Gastroesophageal sphincter (tissue), 4 donors: ENCODE results near the gene SORBS1. TPM values are rescaled to one million over a fixed set of nuclear protein-coding genes. Genes with fewer than 3 reads are reported as not detected.
"Not testable (repeated sequence)": the region's sequence is repeated elsewhere in the genome, so short reads cannot be mapped to it uniquely, and the experiment has no call there.

ENCODE experiments used
- ATAC-seq: fragments of 150-250 bp; one replicate; pipeline ENCODE4 v1.9.1; 2016; ENCODE audit warnings: mild to moderate bottlenecking, moderate library complexity
- H3K27ac ChIP-seq, 4 donors: fragments of 200-600 bp; sonication (generic) in 3 of 4; 1 replicate in 3 of 4; 2 replicates in 1 of 4; pipeline ENCODE4 v1.5.1; 2016 to 2019
- H3K27me3 ChIP-seq: fragments of 200-600 bp; sonication (generic); one replicate; pipeline ENCODE4 v1.5.1; 2019
- H3K36me3 ChIP-seq, 2 donors: fragments of 200-600 bp; sonication (generic); one replicate each; pipeline ENCODE4 v1.5.1; 2019; ENCODE audit warnings: control low read depth in 1 of 2
- H3K4me1 ChIP-seq, 3 donors: fragments of 200-600 bp; sonication (generic); 1 replicate in 2 of 3; 2 replicates in 1 of 3; pipeline ENCODE4 v1.5.1; 2016 to 2019; ENCODE audit warnings: control low read depth in 2 of 3
- H3K4me3 ChIP-seq, 2 donors: fragments of 200-600 bp; sonication (generic); one replicate each; pipeline ENCODE4 v1.5.1; 2019; ENCODE audit warnings: mild to moderate bottlenecking in 1 of 2, moderate library complexity in 1 of 2
- H3K9me3 ChIP-seq, 3 donors: fragments of 200-600 bp; sonication (generic); one replicate each; pipeline ENCODE4 v1.5.1; 2017 to 2019; ENCODE audit warnings: control low read depth in 2 of 3
- CTCF ChIP-seq, 4 experiments: fragments of 200-600 bp in 2 of 4; fragments of 450-650 bp in 2 of 4; sonication (generic) in 1 of 4; IDR thresholded peaks; one replicate each; pipeline ENCODE4 v1.5.1; 2017 to 2019; ENCODE audit warnings: antibody characterized with exemption in 4 of 4, mild to moderate bottlenecking in 2 of 4, moderate library complexity in 2 of 4
- EP300 ChIP-seq: sonication (generic); formaldehyde crosslinking; IDR thresholded peaks from one replicate; pipeline ENCODE4 v1.6.1; 2017; ENCODE audit warnings: antibody characterized with exemption, mild to moderate bottlenecking
- POLR2A ChIP-seq, 2 donors: fragments of 450-650 bp; IDR thresholded peaks; one replicate each; pipeline ENCODE4 v1.6.1; 2017; ENCODE audit warnings: antibody characterized with exemption in 2 of 2, mild to moderate bottlenecking in 2 of 2, moderate library complexity in 1 of 2
- POLR2AphosphoS5 ChIP-seq: sonication (generic); formaldehyde crosslinking; IDR thresholded peaks from one replicate; pipeline ENCODE4 v1.6.1; 2017; ENCODE audit warnings: antibody characterized with exemption
- WGBS, 2 donors: methylation state at CpG; one replicate each; pipeline ENCODE4 v1.1.5; 2018; ENCODE audit warnings: low coverage in 1 of 2; 5-methylcytosine and 5-hydroxymethylcytosine counted together
- total RNA-seq, 4 donors: library from RNA; depleted of rRNA; stranded (reverse); fragments of >200 nt; gene quantifications; one replicate each; pipeline ENCODE4 v1.1.0, GENCODE V29; 2016

The SORBS1 gene
- total RNA-seq, 4 donors from 2014 or later: 1,866 to 2,220 (median 1,948) TPM

GRCh38 chr10:95469251-95469650 is 91.9 kb downstream of the SORBS1 start:
- peak overlapping the region; percentile 84 to 100 (median 94) for H3K27ac ChIP-seq
- no peaks in the 10 kb centered on the region for H3K9me3 ChIP-seq
- TF ChIP-seq POLR2A (IDR thresholded peaks at IDR 0.05) (no peak), POLR2AphosphoS5 (peak; percentile 30)
- no peak overlapping the region for H3K4me3 ChIP-seq
- peaks cover 12 to 99% (median 28%) of the 10 kb centered on the region in 3 donors for H3K4me1 ChIP-seq
- 55 to 58% methylated on average over 2 to 3 of the region's 3 CpGs for WGBS, 2 donors
- H3K36me3 ChIP-seq: no peaks in the 10 kb centered on the region
- no peaks in the 10 kb centered on the region for H3K27me3 ChIP-seq
- no peak for ATAC-seq

GRCh38 chr10:95467642-95468041 is 93.5 kb downstream of the SORBS1 start:
- H3K27me3 ChIP-seq, ATAC-seq, H3K4me3 ChIP-seq, H3K9me3 ChIP-seq, H3K36me3 ChIP-seq: not testable (repeated sequence)
- WGBS, 2 donors: 42 to 64% methylated on average over 1 of the region's 5 CpGs
- Histone ChIP-seq H3K4me1 (peaks cover 9 to 100% (median 31%) of the 10 kb centered on the region in 3 donors), H3K27ac (peak overlapping the region; percentile 84 to 100 (median 94))

- peaks cover 9 to 100% (median 31%) of the 10 kb centered on the region in 3 donors for H3K4me1 ChIP-seq
- ATAC-seq: peak; percentile 82
- H3K9me3 ChIP-seq: no peaks in the 10 kb centered on the region
- no peaks in the 10 kb centered on the region for H3K36me3 ChIP-seq
- no peak overlapping the region for H3K4me3 ChIP-seq
- 28 to 39% methylated on average over 2 to 3 of the region's 5 CpGs for WGBS, 2 donors
- no peaks in the 10 kb centered on the region for H3K27me3 ChIP-seq
- no peak for TF ChIP-seq EP300
- peak; percentile 75 for TF ChIP-seq POLR2AphosphoS5
- TF ChIP-seq CTCF (IDR thresholded peaks at IDR 0.05): peak in 3 of 4 experiments; percentile 3 to 44 (median 19)
- peak overlapping the region; percentile 84 to 100 (median 94) for H3K27ac ChIP-seq
Measured at GRCh38 chr10:95467162-95467599, 94.0 kb downstream of the SORBS1 start.

GRCh38 chr10:95466436-95466835 is 94.7 kb downstream of the SORBS1 start:
- peaks cover 11 to 100% (median 25%) of the 10 kb centered on the region in 3 donors for H3K4me1 ChIP-seq
- H3K36me3 ChIP-seq: no peaks in the 10 kb centered on the region
- no peak for ATAC-seq
- no peaks in the 10 kb centered on the region for H3K27me3 ChIP-seq
- TF ChIP-seq CTCF (IDR thresholded peaks at IDR 0.05) (no peak), POLR2A (IDR thresholded peaks at IDR 0.05) (no peak), EP300 (no peak), POLR2AphosphoS5 (no peak)
- no peaks in the 10 kb centered on the region for H3K9me3 ChIP-seq
- 51 to 58% methylated on average over 3 of the region's 3 CpGs for WGBS, 2 donors
- peak overlapping the region; percentile 45 to 100 (median 90) for H3K27ac ChIP-seq
- no peak overlapping the region for H3K4me3 ChIP-seq

DNA sequence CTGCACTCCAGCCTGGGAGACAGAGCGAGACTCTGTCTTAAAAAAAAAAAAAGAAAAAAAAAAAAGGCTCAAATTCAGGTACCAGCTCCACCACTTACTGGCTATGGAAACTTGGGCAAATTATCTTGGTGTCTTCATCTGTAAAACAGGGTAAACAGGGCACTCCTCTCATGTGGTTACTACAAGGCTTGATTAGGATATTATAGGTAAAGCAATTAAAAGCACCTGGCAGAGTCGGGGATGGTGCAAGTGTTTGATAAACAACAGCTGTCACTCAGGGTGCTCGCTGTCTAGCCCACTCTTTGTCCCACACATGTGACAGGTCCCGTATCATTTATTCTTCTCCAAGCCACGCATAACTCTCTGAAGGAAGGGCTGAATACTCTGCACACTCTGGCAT is 96.9 kb downstream of the SORBS1 start:
- no peak for ATAC-seq
- Histone ChIP-seq H3K27me3 (no peaks in the 10 kb centered on the region), H3K36me3 (peaks cover 0 to 6% of the 10 kb centered on the region in 2 donors), H3K4me1 (peaks cover 16 to 100% (median 16%) of the 10 kb centered on the region in 3 donors), H3K4me3 (no peak overlapping the region), H3K9me3 (no peaks in the 10 kb centered on the region), H3K27ac (peak overlapping the region; percentile 84 to 97 (median 91))
- WGBS, 2 donors: 63% methylated on average over 5 of the region's 5 CpGs
- TF ChIP-seq CTCF (IDR thresholded peaks at IDR 0.05) (no peak), POLR2AphosphoS5 (no peak)

DNA sequence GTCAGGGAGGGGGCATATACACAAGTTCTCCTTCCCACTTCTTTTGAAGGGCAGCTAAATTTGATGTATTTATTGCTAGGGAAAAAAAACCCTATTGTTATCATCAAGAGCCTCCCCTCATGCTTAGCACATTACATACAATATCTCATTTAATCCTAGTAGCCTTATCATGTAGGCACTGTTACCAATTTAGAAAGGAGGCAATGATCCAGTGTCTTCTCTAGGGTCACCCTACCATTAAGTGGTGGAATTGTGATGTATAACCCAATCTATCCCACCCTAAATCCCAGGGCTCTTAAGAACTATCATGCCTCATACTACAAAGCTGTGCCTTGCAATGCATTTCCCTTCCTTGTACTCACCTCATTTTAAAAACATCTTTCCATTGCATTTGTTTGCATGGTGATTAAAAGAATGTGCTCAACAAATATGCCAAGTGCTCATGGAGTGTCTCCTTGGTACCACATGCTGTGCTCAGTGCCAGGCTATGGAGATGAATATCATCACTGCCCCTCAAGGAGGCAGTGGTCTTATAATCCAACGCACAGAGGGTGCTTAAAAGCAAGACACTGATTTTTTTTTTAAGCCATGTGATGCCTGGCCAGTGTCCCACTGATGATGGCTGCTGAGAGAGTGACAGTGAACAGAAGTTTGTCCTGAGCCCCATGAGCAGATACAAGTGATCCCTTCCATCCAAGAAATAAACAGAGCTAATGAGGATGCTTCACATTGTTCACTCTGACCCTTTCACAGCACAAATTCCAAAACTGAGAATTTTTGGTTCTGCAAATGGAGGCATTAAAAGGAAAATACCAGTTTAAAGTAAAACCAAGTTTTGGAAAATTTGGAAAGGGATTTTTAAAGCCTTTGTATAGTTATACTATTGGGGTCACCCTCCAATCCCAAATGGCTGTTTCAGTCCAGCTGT is 98.2 kb downstream of the SORBS1 start:
- ATAC-seq: peak; percentile 8
- Histone ChIP-seq H3K36me3 (peaks cover 0 to 6% of the 10 kb centered on the region in 2 donors), H3K27ac (peak overlapping the region; percentile 84 to 97 (median 91)), H3K4me1 (peaks cover 19 to 100% (median 21%) of the 10 kb centered on the region in 3 donors), H3K9me3 (no peaks in the 10 kb centered on the region), H3K4me3 (no peak overlapping the region), H3K27me3 (no peaks in the 10 kb centered on the region)
- TF ChIP-seq POLR2A (IDR thresholded peaks at IDR 0.05): no peak
- no peak for TF ChIP-seq CTCF (IDR thresholded peaks at IDR 0.05)
- no peak for TF ChIP-seq POLR2AphosphoS5
- TF ChIP-seq EP300: no peak
- 45% methylated on average over 1 of the region's 1 CpG; no CpG with 5 or more reads in 1 of the 2 donors for WGBS, 2 donors
